ENCODE measurements around the gene CDIPT.

Gene CDIPT

DNA sequence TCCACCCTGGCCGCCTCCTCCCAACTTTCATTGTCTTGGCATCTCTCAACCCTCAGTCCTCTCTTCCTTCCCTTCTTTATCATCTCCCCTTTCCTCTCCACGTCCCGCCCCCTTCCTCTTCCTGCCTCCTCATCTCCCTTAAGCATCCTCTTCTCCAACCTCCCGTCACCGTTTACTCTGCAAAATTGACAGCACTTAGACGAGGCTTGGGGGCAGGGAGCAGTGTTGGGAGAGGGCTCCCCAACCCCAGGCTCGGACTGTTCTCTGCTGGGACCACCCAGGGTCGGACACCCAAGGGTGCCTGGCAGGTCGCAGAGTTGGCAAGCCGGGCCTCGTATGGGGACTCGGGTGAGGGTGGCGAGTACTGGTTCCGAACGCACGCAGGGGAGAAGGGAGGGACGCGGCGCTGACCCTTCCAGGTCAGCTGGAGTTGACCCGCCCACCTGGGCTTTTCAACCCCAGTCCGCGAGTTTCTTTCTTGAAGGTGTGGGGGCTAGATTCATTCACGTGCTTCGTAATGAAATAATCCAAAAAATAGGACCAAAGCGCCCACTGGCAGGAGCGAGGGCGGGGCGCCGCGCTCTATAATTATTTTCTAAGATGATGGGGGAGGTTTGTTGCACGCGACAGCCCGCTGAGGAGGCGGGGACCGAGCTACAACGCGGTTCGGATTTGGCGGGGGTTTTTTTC, 47.8 kb downstream of the CDIPT start:
- H3K27ac ChIP-seq (ENCODE audit: poor library complexity, severe bottlenecking) = peak overlapping the region; percentile 79
- H3K27me3 ChIP-seq (ENCODE audit: insufficient read depth, poor library complexity, severe bottlenecking) = no peaks in the 10 kb centered on the region
- no peaks in the 10 kb centered on the region for H3K9me3 ChIP-seq (ENCODE audit: severe bottlenecking)
- peaks cover 29% of the 10 kb centered on the region for H3K36me3 ChIP-seq (ENCODE audit: low read depth)
- H3K4me3 ChIP-seq (ENCODE audit: severe bottlenecking) = peak overlapping the region; percentile 57
- ATAC-seq (ENCODE audit: low read depth) (no peak), DNase-seq (ENCODE audit: low spot score) (no peak)
- peaks cover 9% of the 10 kb centered on the region for H3K4me1 ChIP-seq (ENCODE audit: insufficient read depth, poor library complexity, severe bottlenecking)
- TF ChIP-seq CTCF (IDR thresholded peaks at IDR 0.05; ENCODE audit: poor library complexity, severe bottlenecking) = no peak

DNA sequence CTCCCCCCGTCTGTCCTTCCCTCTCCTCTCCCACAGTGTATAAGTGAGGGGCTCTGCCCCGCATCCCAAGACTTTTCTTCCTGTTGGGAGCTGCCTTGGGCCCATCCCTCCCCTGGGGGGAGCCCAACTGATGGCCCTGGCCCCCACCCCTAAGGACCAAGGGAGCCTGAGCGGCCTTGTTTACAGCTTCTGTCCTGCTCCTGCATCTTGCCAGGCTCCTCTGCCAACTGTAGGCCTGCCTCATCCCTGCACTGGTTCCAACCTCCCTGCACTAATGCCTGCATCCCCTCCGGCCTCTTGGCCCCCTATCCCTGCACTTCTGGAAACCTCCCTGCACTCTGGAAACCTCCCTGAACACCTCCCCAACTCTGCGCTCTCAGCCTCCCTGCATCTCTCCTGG, 48.4 kb downstream of the CDIPT start:
- Histone ChIP-seq H3K9me3 (ENCODE audit: severe bottlenecking) (no peaks in the 10 kb centered on the region), H3K4me1 (ENCODE audit: insufficient read depth, poor library complexity, severe bottlenecking) (peaks cover 4% of the 10 kb centered on the region), H3K27ac (ENCODE audit: poor library complexity, severe bottlenecking) (no peak overlapping the region), H3K4me3 (ENCODE audit: severe bottlenecking) (no peak overlapping the region), H3K27me3 (ENCODE audit: insufficient read depth, poor library complexity, severe bottlenecking) (no peaks in the 10 kb centered on the region), H3K36me3 (ENCODE audit: low read depth) (peaks cover 27% of the 10 kb centered on the region)
- DNase-seq (ENCODE audit: low spot score) (no peak), ATAC-seq (ENCODE audit: low read depth) (no peak)
- no peak for TF ChIP-seq CTCF (IDR thresholded peaks at IDR 0.05; ENCODE audit: poor library complexity, severe bottlenecking)

- Histone ChIP-seq H3K4me1 (ENCODE audit: insufficient read depth, poor library complexity, severe bottlenecking) (peaks cover 4% of the 10 kb centered on the region), H3K9me3 (ENCODE audit: severe bottlenecking) (no peaks in the 10 kb centered on the region)
These were observed 49.1 kb downstream of the CDIPT start for GRCh38 chr16:29813644-29814562.

DNA sequence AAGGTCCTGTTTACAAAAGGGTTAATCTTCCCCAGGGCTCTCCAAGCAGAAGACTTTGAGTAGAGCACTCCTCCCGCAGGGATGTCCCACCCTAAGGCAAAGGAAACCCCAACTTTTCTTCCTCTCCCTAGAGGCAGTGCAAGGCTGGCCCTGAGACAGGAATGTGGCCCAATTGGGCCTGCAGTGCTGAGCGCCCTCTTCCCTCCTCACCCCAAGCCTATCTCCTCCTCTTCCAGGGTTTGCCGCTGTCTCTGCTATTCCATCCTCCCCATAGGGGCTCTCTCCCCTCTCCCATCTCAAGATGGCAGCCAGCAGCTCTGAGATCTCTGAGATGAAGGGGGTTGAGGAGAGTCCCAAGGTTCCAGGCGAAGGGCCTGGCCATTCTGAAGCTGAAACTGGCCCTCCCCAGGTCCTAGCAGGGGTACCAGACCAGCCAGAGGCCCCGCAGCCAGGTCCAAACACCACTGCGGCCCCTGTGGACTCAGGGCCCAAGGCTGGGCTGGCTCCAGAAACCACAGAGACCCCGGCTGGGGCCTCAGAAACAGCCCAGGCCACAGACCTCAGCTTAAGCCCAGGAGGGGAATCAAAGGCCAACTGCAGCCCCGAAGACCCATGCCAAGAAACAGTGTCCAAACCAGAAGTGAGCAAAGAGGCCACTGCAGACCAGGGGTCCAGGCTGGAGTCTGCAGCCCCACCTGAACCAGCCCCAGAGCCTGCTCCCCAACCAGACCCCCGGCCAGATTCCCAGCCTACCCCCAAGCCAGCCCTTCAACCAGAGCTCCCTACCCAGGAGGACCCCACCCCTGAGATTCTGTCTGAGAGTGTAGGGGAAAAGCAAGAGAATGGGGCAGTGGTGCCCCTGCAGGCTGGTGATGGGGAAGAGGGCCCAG, 50.0 kb downstream of the CDIPT start:
- Histone ChIP-seq H3K27me3 (ENCODE audit: insufficient read depth, poor library complexity, severe bottlenecking) (no peaks in the 10 kb centered on the region), H3K36me3 (ENCODE audit: low read depth) (peaks cover 26% of the 10 kb centered on the region), H3K4me3 (ENCODE audit: severe bottlenecking) (no peak overlapping the region), H3K4me1 (ENCODE audit: insufficient read depth, poor library complexity, severe bottlenecking) (peaks cover 10% of the 10 kb centered on the region), H3K27ac (ENCODE audit: poor library complexity, severe bottlenecking) (no peak overlapping the region), H3K9me3 (ENCODE audit: severe bottlenecking) (no peaks in the 10 kb centered on the region)
- DNase-seq (ENCODE audit: low spot score) = no peak
- ATAC-seq (ENCODE audit: low read depth) = no peak
- no peak for TF ChIP-seq CTCF (IDR thresholded peaks at IDR 0.05; ENCODE audit: poor library complexity, severe bottlenecking)

More at GRCh38 chr16:29813644-29814562, 49.1 kb downstream of the CDIPT start:
- no peak for DNase-seq (ENCODE audit: low spot score)
- Histone ChIP-seq H3K36me3 (ENCODE audit: low read depth) (peaks cover 26% of the 10 kb centered on the region), H3K27me3 (ENCODE audit: insufficient read depth, poor library complexity, severe bottlenecking) (no peaks in the 10 kb centered on the region), H3K4me3 (ENCODE audit: severe bottlenecking) (no peak overlapping the region), H3K27ac (ENCODE audit: poor library complexity, severe bottlenecking) (no peak overlapping the region)
- no peak for TF ChIP-seq CTCF (IDR thresholded peaks at IDR 0.05; ENCODE audit: poor library complexity, severe bottlenecking)
- no peak for ATAC-seq (ENCODE audit: low read depth)
